HG03342 (cell line): ENCODE results near the gene GPER1.
"Not testable (repeated sequence)": the region's sequence is repeated elsewhere in the genome, so short reads cannot be mapped to it uniquely, and the experiment has no call there.

ENCODE experiments used
- ATAC-seq: cut with Tn5 transposase; IDR thresholded peaks from one replicate; pipeline ENCODE4 v1.9.1; 2021; ENCODE audit warnings: mild to moderate bottlenecking, moderate library complexity; ENCODE audit not compliant: unreplicated experiment

The GPER1 gene

DNA sequence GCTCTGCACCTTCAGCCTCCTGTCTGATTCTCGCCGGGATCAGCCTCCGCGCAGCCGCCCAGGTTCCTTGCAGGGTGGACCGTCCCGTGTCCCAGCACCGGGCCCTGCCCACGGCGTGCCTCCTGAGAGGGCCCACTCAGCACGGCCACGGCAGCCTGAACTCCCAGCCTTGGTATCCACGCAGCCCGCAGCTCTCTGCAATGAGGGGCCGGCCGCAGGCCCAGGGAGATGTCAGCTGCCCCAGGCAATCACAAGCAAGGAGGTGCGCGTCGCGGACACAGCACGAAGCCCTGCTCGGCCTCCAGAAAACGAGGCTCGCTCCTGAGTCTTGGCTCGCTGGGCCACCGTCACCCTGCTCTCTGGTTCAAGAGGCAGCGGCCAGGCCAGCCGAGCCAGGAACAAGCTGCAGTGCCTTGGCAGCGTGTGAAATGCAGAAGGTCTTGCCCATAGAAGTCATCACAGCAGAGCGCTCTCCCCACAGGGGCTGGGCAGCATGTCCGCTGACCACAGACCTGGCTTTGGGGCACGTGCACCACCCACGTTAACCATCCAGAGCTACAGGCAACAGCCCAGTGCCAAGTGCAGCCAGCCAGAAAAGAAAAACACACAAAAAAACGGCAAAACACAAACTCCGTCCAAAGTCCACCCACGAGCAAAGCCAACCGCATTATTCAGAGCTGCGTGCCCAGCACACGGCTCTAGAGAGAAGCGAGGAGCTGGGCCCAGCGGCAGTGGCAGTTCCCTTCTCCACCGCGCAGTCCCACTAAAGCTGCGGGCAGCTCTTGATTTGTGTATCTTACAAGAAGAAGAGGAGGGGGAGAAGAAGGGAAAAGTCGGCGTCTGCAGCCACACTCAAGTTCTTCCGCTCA, 13.9 kb downstream of the GPER1 start:
- no peak for ATAC-seq

DNA sequence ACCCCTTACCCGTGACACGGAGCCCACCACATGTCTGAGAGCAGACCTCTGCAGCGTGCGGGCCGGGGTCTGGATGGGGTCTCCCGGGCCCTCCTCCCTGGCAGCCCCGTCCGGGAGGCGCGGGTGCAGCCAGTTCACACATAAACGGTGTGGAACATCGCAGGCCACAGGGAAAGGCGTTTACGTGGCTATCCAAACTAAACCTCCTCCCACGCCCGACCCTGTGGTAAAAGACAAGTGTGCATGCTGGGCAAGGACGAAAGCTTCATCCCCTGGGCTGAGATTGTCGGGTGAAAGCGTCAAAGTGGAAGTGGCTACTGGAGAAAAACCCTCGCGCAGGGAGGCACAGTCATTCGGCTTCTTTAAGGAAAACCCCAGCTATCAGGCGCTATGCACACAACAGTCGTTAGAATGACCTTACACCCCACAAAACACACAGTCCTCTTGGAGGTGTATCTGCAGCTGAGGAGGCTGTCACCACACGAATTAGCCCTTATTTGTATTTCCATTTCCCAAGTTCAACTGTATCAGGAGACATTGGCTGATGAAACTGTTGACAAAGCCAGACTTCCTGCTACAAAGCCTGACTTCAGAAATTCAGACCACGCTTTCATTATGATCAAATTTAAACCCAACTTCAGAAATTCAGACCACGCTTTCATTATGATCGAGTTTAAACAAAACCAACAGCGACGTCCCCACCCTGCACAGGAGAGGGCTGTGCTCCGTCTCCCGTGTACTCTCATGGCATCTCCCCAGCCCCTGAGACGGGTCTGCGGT, 15.3 kb downstream of the GPER1 start:
- ATAC-seq, result peak; percentile 33

DNA sequence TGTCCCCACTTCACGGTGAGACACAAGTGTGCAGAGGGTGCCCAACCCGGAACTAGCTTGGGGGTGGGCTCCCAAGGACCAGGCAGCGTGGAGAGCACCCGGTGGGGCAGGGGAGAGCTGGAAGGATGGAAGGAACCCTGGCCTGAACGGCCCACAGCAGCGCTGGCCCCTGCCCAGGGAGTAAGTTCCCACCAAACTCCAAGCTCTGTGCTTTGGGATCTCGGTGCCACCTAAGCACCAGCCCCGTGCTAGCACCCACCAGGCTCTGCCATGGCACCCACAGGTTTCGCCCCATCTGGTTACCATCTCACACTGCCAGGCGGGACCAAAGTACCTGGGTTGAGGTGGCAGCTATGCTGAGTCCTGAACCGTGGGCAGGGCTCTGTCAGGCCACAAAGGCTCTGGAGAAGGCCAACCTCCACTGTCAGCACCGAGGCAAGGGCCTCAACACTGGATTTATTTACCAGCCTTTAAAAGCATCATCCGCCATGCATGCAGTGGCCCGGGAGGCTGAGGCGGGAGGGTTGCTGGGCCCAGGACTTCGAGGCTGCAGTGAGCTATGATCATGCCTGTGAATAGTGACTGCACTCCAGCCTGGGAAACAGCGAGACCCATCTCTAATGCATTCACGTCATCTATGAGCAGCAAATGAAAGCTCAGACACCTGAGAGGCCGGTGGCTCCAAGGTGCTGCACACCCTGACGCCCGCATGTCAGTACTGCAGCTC, 16.0 kb downstream of the GPER1 start:
- no peak for ATAC-seq

DNA sequence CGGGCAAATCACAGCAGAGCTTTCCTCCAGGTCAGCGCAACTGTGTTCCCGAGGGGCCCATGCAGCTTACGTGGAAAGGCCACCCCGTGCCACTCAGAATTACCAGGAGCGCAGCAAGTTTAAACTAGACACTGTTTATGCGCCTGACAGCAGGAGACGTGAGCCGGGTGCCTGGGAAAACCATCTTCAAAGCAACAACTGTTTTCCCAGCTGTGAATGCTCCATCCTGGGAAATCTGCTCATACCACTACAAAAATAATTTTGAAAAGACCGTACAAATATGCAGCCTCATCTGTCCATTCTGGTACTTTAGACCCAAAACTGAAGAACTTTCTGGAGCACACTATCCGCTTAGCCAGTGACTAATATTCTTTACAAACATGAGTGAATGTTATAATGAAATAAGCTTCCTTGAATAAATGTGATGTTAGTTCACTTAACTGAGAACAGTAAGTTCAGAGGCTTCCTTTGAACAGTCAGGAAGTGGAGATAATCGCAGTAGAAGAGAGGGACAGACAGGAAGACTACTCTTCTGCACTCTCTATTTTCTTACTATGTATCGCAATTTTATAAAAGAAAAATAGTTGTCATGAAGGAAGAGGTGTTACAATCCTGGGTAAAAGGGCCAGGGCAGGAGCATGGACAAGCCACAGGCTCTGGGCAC, 16.7 kb downstream of the GPER1 start:
- ATAC-seq, result no peak

DNA sequence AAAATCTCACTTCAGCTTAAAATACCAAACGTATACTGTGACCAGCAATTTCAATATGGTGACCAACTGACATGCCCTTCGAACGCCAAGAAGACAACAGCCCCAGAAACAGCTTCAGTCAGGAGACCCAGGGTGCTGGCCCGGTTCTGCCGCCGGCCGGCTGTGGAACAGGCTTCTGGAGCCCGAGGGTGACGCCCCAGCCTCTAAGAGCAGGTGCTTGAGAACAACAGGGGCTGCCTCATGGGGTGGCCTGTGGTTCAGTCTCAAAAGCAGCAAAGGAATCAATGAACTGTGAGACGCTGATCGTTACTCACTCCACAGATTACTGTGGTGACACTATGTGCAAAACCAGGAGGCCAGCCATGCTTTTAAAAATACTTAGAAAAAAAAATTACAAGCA, 17.3 kb downstream of the GPER1 start:
- ATAC-seq, result peak; percentile 63

DNA sequence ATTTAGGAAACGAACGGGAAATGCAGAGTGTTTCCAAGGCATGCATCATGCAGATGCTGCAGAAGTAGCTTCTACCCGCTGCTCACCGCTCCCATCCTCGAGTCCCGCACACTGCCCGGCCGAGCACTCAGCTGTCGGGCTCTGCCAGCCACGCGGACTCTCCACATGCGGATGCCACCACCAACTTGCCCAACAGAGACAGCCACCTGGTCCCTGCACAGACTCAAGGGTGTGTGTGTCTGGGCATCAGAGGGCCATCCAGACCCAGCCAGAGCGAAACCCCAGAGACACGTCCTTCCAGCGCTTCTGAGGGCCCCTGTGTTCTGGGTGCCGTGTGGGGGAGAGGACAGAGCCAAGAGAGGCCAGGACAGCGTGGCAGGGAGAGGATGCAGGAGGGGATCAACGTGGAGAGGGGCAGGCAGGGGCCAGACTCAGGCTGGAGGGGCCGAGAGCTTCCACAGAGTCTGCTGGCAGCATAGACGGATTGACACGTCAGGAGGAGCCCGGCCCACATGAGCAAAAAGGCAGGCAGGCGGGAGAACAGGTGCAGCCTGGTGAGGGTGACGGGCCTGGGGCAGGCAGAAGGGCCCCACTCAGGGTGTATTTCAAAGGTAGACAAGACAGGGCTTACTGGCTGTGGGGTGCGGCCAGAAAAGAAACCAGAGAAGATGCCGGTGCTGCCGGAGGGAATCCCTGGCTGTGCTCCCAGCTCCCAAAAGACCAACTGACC, 18.3 kb downstream of the GPER1 start:
- ATAC-seq, result no peak

DNA sequence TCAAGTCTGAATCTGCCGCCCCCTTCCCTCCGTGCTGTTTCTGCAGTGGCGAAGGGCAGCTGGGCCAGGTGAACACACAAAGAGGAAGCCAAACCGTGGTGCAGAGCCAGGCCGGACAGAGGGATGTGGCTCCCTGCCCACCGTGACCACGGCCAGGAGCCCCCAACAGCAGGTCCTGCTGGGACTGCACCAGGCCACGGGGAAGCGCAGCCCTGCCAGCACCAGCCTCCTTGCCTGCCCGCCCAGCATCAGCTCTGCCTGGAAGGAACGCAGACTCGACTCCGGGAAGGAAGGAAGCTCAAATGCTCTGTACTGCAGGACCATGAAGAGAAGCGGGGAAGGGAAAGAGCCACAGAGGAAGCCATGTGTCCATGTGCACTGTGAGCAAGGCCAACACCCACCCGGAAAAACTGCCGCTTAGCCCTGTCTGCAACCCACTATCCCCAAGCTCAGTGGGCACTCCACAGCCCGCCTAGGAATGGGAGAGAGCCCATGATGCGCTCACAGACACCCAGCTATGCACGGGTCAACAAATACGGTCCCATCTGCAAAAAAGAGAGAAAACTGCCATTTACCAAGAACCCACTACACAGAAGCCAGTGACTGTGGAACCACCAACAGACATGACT, 19.0 kb downstream of the GPER1 start:
- no peak for ATAC-seq

DNA sequence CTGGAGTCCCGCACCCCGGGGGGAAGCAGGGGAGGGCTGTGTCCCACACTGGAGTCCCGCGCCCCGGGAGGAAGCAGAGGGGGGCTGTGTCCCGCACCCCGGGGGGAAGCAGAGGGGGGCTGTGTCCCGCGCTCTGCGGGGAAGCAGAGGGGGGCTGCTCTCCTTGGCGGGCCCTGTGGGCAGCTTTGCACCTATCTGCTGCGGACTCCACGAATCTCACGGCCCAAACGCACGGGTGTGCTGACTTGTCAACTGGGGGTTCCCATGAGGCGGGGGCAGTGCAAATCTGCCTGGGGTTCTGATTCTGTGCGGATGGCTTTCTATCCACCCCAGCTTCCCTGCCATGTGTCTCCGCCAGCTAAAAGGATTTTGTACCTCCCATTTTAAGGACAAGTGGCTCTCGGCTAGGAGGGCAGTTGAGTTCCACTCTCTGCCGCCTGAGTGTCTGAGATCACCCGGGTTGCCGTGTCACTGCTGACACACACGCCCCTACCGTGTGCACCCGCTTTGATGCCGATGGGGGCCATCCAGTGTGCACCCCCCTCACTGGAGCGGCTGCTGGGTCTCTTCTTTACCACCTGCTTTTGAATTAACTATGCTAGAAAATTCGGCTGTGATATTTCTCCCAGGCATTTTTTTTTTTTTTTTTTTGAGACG, 20.5 kb downstream of the GPER1 start:
- ATAC-seq, result no peak

DNA sequence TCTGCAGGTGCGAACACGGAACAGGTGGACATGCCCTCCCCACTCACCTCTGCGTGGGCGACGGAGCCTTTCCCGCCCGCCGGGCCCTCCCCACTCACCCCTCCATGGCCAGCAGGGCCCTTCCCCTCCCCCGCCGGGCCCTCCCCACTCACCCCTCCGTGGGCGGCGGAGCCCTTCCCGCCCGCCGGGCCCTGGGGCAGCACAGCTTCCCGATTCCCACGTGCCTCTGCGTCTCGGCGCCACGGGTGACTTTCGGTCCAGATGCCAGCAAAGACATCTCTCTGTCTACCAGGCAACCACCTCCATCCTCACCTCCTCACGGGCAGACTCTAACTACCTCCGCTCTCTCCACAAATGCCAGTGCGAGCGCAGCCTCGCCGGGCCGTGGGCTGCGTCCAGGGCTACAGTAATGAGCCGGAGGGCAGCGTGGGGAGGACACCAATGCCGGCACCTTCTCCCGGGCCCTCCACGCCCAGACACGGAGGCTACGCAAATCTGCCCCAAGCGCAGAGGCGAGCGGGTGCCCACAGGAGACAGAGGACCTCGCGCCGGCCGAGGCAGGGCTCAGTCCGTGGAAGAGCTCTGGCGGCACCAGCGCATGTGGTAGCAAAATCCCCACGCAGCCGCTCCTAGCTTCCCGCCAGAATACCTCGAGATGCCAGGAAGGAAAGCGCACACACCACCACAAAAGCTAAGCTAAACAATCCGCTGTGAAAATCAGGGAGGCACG, 21.8 kb downstream of the GPER1 start:
- ATAC-seq, result no peak

DNA sequence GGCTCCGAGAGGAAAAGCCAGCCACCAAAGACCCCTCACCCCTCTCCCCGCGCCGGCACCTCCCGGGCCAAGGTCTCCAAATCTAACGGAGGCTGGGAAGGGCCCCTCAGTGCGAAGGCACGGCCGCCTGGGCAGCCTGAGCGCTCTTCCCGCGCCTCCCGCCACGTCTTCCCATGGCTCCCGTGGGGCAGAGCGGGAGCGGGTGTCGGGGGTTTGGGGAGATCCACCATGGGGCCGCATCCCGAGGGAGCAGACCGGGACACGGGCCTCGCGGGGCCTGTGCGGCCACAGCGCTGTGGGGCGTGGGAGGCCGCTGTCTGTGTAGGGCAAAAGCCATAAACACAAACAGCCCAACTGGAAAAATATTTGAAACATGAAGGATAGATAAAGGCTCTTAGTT, 22.4 kb downstream of the GPER1 start:
- ATAC-seq, result no peak

DNA sequence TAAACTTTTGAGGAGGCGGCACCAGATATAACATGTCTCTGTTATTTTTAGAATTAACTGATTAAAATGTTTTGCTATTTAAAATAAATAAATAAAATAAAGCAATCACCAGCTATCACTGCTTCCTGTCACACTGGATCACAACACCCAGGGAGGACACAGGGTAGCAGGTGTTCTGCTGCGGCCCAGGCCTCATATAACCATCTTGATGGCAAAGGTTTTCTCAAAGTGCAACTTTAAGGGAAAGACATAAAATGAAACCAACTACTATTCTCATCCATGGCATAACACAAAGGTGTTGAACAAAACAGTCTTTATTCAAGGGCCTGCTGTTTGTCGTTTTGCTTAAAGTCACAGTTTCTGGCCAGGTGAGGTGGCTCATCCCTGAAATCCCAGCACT, 23.2 kb downstream of the GPER1 start:
- ATAC-seq, result no peak

DNA sequence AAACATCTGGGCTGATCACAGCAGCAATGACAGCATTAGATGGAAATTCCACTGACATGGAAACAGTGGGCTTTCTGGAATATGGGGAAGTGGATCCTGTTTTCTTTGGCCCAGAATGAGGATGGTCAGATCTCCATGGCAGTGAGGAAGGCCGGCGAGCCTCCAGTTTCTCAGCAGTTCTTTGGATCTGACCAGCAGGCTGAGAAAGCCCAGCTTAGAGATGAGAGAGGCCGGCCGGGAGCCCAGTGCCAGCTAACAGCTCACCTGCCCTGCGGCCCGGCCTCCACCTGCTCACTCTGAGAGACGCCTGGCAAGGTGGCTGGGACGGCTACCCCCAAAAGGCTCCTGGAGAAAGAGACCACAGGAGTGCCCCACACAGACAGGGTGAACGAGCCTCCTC, 24.2 kb downstream of the GPER1 start:
- no peak for ATAC-seq

DNA sequence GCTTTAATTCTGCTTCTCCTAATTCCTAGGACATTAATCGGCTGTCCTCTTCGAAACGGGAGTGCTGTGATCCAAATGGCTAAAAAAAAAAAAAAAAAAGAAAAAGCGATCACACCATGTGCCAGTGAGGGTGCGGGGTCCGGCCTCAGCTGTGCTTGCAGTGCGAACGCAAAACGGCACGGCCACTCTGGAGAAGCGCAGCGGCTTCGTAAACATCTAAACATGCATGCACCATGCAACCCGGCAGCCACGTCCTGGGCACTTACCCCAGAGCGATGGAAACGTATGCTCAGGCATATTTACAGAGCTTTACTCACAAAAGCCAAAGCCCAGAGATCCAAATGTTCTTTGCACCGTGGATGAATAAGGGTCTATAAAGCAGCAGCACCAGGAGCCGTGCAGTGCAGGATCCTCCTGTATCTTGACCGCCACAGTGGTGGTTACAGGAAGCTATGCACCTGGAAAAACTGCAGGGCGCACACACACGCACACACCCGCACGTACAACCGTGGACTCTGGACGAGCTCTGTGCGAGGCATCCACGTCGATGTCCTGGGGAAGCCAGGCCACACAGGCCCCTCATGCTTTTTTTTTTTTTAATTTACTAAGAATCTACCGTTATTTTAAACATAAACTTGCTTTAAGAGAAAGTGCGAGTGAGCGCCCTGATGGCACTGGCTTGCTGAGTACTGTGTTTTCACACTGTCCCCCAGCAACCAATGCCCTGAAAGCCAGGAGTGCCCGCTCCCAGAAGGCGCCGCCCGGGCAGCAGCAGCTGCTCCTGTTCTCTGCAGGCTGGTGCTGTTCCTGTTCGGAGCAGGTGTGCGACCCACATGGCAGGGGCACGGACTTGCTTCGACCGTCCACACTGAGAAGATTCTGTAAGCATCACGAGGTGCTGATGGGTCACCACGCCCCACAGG, 25.0 kb downstream of the GPER1 start:
- ATAC-seq, result no peak

DNA sequence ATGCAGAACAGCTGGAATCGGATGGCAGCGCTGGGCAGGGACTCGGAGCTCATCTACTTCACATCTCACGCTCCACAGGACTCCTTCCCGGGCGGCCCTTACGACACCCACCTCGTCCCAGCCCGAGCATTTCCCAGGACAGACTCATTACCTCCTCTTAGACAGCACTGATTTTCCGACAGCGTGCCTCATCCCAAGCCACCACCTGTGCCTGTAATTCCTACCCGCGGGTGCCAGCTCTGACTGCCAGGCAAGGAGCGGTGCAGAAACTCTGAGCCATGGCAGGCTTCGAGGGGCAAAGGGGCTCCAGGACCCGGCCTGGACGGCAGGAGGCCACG, 25.6 kb downstream of the GPER1 start:
- ATAC-seq, result no peak

DNA sequence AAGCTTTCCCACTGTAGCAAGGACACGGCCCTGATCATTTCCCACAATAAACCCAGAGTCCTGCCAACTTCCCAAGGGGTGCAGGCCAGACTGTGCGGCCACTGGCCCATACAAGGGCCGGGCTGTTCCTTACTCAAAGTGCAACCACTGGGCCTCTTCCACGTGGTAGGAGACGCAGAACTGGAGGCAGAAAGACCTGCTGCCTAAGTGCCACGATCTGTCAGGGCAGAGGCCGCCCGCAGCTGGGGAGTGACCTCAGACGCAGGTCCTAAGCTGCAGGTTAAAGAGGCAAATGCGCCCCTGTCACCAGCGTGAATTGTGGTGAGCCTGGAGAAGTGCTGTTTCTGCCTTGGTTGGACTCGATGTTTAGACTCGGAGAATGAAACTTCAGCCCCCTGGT, 26.2 kb downstream of the GPER1 start:
- no peak for ATAC-seq

DNA sequence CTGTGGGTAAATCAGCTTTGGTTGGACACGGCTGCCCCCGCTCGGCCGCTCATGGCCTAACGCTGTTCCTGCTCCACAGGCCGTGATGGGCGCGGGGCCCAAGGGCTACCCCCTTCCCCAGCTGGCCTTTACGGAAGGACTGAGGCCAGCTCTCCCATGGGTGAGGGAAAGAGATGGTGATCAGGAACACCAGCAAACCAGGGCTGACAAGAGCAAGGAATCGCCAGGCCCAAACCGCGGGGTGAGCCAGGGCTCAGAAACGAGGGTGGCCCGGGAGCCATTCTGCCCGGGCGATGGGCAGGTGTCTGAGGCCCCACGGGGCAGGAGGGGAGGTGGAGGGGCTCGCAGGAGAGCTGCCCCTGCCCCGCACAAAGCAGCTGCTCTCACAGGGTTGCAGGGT, 26.6 kb downstream of the GPER1 start:
- no peak for ATAC-seq

DNA sequence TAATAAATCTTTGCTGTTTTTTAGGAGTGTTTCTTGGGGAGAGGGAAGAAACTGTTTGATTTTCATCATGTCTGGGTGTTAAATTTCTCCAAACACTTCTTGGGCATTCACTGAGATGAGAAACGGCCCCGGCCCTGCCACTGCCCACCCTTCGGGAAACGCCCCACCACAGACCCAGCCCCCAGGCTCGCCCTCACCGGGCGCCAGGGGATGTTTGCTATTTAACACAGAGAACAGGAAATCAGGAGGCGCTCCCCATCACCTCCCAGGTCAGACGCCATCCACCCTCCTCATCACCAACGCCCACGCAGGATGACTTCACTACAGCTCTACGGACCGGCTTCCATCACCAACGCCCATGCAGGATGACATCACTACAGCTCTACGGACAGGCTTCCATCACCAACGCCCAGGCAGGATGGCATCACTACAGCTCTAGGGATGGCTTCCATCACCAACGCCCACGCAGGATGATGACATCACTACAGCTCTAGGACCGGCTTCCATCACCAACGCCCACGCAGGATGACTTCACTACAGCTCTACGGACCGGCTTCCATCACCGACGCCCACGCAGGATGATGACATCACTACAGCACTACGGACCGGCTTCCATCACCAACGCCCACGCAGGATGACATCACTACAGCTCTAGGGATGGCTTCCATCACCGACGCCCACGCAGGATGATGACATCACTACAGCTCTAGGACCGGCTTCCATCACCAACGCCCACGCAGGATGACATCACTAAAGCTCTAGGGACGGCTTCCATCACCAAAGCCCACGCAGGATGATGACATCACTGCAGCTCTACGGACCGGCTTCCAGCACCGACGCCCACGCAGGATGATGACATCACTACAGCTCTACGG, 27.5 kb downstream of the GPER1 start:
- ATAC-seq, result not testable (repeated sequence)
